Effector memory CD4-positive, alpha-beta T cell (primary cell): ENCODE data around the gene PACS1.

ENCODE experiments used
- DNase-seq, 3 donors: peaks; one replicate each; pipeline ENCODE4 v3.0.0-alpha.2; 2020
- H3K27ac ChIP-seq: 2 replicates; pipeline ENCODE4 v1.7.0; 2013; ENCODE audit warnings: mild to moderate bottlenecking, low read length, moderate library complexity; ENCODE audit not compliant: insufficient read depth, poor library complexity, severe bottlenecking
- H3K27me3 ChIP-seq: replicated peaks from 2 replicates; pipeline ENCODE4 v1.7.0; 2013; ENCODE audit warnings: mild to moderate bottlenecking, low read length; ENCODE audit not compliant: insufficient read depth, control insufficient read depth, poor library complexity, severe bottlenecking
- H3K36me3 ChIP-seq: 2 replicates; pipeline ENCODE4 v1.7.0; 2013; ENCODE audit warnings: mild to moderate bottlenecking, low read length, moderate library complexity; ENCODE audit not compliant: control insufficient read depth, insufficient read depth
- H3K4me1 ChIP-seq: 2 replicates; pipeline ENCODE4 v1.7.0; 2013; ENCODE audit warnings: low read length, mild to moderate bottlenecking; ENCODE audit not compliant: control insufficient read depth, insufficient read depth, poor library complexity, severe bottlenecking
- H3K4me3 ChIP-seq: 2 replicates; pipeline ENCODE4 v1.7.0; 2013; ENCODE audit warnings: low read length, low read depth, mild to moderate bottlenecking; ENCODE audit not compliant: insufficient read depth, poor library complexity, severe bottlenecking
- H3K9me3 ChIP-seq: 2 replicates; pipeline ENCODE4 v1.7.0; 2013; ENCODE audit warnings: mild to moderate bottlenecking, low read length, moderate library complexity; ENCODE audit not compliant: control insufficient read depth

PACS1 gene

DNA sequence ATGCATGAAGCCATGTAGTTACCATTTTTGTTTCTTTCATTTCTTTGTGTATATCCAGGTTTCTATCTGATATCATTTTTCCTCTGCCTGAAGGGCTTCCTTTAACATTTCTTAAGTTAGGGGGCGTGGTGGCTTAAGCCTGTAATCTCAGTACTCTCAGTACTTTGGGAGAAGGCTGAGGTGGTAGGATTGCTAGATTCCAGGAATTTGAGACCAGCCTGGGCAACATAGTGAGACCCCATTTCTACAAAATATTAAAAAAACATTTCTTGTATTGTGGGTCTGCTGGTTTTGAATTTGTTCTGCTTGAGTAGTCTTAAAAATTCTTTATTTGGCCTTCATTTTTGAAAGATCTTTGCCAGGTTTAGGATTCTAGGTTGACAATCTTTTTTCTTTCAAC is 5.5 kb upstream of the PACS1 start:
- H3K9me3 ChIP-seq = no peaks in the 10 kb centered on the region
- no peak overlapping the region for H3K4me3 ChIP-seq
- no peak for DNase-seq
- peaks cover 79% of the 10 kb centered on the region for H3K36me3 ChIP-seq
- H3K27me3 ChIP-seq = no peaks in the 10 kb centered on the region
- no peak overlapping the region for H3K27ac ChIP-seq
- H3K4me1 ChIP-seq = peaks cover 14% of the 10 kb centered on the region

DNA sequence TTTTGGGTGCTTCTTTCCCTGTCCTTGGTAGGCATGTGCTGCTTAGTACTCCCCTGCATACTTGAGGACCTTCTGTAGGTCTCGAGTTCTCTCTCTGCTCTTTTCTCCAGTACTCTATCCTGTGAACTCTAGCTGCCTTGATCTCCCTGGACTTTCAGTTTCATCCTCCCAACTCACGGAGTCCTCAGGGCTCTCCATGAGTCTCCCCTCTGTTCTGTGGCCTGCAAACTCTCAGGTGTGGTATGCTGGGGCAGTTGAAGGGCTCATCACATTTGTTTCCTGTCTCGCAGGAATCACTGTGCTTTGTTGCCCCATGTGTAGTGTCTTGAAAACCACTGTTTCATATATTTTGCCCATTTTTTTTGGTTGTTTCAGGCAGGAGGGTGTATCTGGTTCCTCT is 3.3 kb upstream of the PACS1 start:
- no peak for DNase-seq
- Histone ChIP-seq H3K4me3 (no peak overlapping the region), H3K9me3 (no peaks in the 10 kb centered on the region), H3K27ac (no peak overlapping the region), H3K4me1 (peaks cover 17% of the 10 kb centered on the region), H3K27me3 (no peaks in the 10 kb centered on the region), H3K36me3 (peaks cover 57% of the 10 kb centered on the region)

DNA sequence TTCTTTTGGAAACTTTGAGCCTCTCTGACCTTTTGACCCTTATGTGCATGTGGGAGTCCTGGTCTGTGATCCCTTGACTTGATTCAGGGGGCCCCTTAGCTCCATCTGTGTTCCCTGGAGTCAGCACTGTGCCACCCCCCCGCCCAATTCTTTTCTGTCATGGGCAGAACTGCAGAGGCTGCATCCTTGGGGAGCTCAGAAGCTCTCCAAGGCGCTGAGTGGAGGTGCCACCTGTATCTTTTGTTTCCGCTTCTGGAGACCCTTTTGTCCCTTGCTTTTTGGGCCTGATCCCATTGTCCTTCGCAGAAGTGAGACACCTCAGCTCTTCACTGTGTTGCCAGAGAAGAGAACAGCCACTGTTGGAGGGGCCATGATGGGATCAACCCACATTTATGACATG is 2.4 kb upstream of the PACS1 start:
- Histone ChIP-seq H3K27me3 (no peaks in the 10 kb centered on the region), H3K27ac (no peak overlapping the region), H3K9me3 (no peaks in the 10 kb centered on the region), H3K4me1 (peaks cover 22% of the 10 kb centered on the region), H3K36me3 (peaks cover 49% of the 10 kb centered on the region), H3K4me3 (no peak overlapping the region)
- DNase-seq = no peak

GRCh38 chr11:66068154-66068821 is 1.8 kb upstream of the PACS1 start:
- H3K27ac ChIP-seq = peak overlapping the region; percentile 84
- peak; percentile 54 to 70 (median 59) for DNase-seq
- H3K9me3 ChIP-seq = no peaks in the 10 kb centered on the region
- H3K36me3 ChIP-seq = peaks cover 43% of the 10 kb centered on the region
- H3K27me3 ChIP-seq = no peaks in the 10 kb centered on the region
- peaks cover 28% of the 10 kb centered on the region for H3K4me1 ChIP-seq
- no peak overlapping the region for H3K4me3 ChIP-seq

DNA sequence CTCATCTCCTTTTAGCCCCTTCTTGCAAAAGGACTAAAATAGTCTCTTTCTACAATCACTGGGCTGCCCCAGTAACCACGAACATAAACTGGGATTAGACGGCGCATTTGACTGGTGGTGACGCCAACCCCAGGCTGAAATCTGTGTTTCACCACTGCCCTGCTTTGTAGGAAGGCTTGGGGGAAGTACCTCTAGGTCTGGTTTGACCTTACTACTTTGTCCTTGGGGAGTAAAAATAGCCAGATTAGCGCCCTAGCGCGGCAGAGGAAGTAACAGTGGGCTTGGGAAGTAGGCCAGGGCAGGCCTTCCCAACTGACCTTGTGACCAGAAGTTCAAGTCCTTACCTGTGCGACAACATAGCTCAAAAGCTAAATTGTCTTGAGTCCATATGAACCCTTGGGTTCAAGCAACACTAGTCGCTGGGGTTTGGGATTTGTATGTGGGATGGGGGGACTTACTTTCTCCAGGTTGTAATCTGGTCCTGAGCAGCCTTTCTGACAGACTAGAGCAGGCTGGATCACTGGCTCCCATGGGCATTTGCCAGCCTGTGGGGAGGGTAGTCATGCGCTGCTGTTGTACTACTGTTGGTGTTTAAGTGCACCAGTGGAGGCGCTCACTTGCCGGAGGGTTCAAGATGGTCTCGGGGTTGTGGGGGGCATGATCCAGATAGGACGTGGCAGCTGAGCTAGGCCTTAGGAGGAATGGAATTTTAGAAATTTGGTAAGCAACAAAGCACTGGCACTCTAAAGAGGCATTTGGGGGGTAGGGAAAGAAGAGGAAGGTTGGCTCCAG is 953 bp upstream of the PACS1 start:
- Histone ChIP-seq H3K4me3 (peak overlapping the region; percentile 59), H3K27me3 (no peaks in the 10 kb centered on the region), H3K9me3 (no peaks in the 10 kb centered on the region), H3K4me1 (peaks cover 28% of the 10 kb centered on the region), H3K27ac (peak overlapping the region; percentile 84), H3K36me3 (peaks cover 34% of the 10 kb centered on the region)
- DNase-seq = peak in 1 of 3 donors; percentile 12

DNA sequence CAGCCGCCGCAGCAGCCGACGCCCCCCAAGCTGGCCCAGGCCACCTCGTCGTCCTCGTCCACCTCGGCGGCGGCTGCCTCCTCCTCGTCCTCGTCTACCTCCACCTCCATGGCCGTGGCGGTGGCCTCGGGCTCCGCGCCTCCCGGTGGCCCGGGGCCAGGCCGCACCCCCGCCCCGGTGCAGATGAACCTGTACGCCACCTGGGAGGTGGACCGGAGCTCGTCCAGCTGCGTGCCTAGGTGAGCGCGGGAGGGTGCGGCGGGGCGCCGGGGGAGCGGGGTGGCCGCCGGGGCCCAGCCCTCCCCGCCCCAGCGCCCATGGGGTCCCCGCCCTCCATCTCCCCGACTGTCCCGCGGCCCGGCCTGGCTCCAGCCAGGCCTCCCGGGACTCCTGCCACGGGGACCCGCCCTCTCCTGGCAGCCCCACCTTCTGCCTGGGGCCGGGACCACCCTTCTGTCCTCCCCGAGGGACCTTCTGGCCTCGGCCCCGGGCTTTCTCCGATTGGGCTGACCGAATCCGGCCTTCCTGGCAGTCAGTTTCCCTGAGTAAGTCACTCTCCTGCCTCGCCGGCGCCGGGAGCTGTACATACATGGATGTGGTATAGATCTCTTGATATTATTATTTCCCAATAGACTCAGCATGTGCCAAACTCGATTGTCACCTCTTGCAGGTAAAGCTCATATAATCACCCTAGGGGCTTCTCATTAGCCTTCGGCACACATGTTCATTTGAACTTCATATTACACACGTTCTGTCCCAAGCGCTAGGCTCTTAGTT is 720 bp downstream of the PACS1 start:
- Histone ChIP-seq H3K27ac (peak overlapping the region; percentile 78), H3K4me3 (peak overlapping the region; percentile 79), H3K27me3 (no peaks in the 10 kb centered on the region), H3K36me3 (peaks cover 22% of the 10 kb centered on the region), H3K9me3 (no peaks in the 10 kb centered on the region), H3K4me1 (peaks cover 28% of the 10 kb centered on the region)
- DNase-seq = peak in 1 of 3 donors; percentile 9

GRCh38 chr11:66071381-66071801 is 1.3 kb downstream of the PACS1 start:
- no peak for DNase-seq
- peaks cover 22% of the 10 kb centered on the region for H3K36me3 ChIP-seq
- H3K27ac ChIP-seq = peak overlapping the region; percentile 78
- H3K27me3 ChIP-seq = no peaks in the 10 kb centered on the region
- H3K9me3 ChIP-seq = no peaks in the 10 kb centered on the region
- H3K4me3 ChIP-seq = peak overlapping the region; percentile 79
- peaks cover 28% of the 10 kb centered on the region for H3K4me1 ChIP-seq

- H3K4me3 ChIP-seq = peak overlapping the region; percentile 79
- peaks cover 20% of the 10 kb centered on the region for H3K36me3 ChIP-seq
- no peaks in the 10 kb centered on the region for H3K9me3 ChIP-seq
- no peaks in the 10 kb centered on the region for H3K27me3 ChIP-seq
- no peak for DNase-seq
- peaks cover 28% of the 10 kb centered on the region for H3K4me1 ChIP-seq
- H3K27ac ChIP-seq = peak overlapping the region; percentile 78
Measured at GRCh38 chr11:66072081-66072480, 2.0 kb downstream of the PACS1 start.

GRCh38 chr11:66072518-66072917 is 2.4 kb downstream of the PACS1 start:
- no peak for DNase-seq
- Histone ChIP-seq H3K9me3 (no peaks in the 10 kb centered on the region), H3K4me1 (peaks cover 28% of the 10 kb centered on the region), H3K4me3 (peak overlapping the region; percentile 79), H3K27ac (peak overlapping the region; percentile 12), H3K36me3 (peaks cover 16% of the 10 kb centered on the region), H3K27me3 (no peaks in the 10 kb centered on the region)
